Smooth muscle cell (in vitro differentiated cells): Measurements from ENCODE around the gene GLP2R. TPM values are rescaled to one million over a fixed set of nuclear protein-coding genes. Genes with fewer than 3 reads are reported as not detected.

Experiments
- DNase-seq: peaks from one replicate; lab custom pipeline; 2025; ENCODE audit not compliant: unreplicated experiment; lab: John Stamatoyannopoulos, UW
- H2AFZ ChIP-seq: fragments of 200-600 bp; sonication (generic); 2 replicates; pipeline ENCODE4 v1.6.0; 2016; ENCODE audit warnings: antibody characterized with exemption, low read depth, mild to moderate bottlenecking
- H3F3A ChIP-seq: fragments of 200-600 bp; sonication (generic); 2 replicates; pipeline ENCODE4 v1.6.0; 2017; ENCODE audit warnings: antibody characterized with exemption, low read depth
- H3K27ac ChIP-seq: fragments of 200-600 bp; sonication (generic); 2 replicates; pipeline ENCODE4 v1.5.1; 2016; ENCODE audit warnings: low read depth, mild to moderate bottlenecking
- H3K27me3 ChIP-seq: fragments of 200-600 bp; sonication (generic); 2 replicates; pipeline ENCODE4 v1.6.1; 2016; ENCODE audit warnings: low read depth, mild to moderate bottlenecking
- H3K36me3 ChIP-seq: fragments of 200-600 bp; sonication (generic); 2 replicates; pipeline ENCODE4 v1.5.1; 2016; ENCODE audit warnings: low read depth
- H3K4me1 ChIP-seq: fragments of 200-600 bp; sonication (generic); 2 replicates; pipeline ENCODE4 v1.5.1; 2016; ENCODE audit warnings: low read depth
- H3K4me2 ChIP-seq: fragments of 200-600 bp; sonication (generic); 2 replicates; pipeline ENCODE4 v1.6.0; 2016; ENCODE audit warnings: mild to moderate bottlenecking
- H3K4me3 ChIP-seq: fragments of 200-600 bp; sonication (generic); 2 replicates; pipeline ENCODE4 v1.5.1; 2016; ENCODE audit warnings: mild to moderate bottlenecking
- H3K79me2 ChIP-seq: fragments of 200-600 bp; sonication (generic); 2 replicates; pipeline ENCODE4 v1.6.0; 2016; ENCODE audit warnings: low read depth, mild to moderate bottlenecking
- H3K9ac ChIP-seq: fragments of 200-600 bp; sonication (generic); 2 replicates; pipeline ENCODE4 v1.6.0; 2016; ENCODE audit warnings: low read depth
- H3K9me3 ChIP-seq: fragments of 200-600 bp; sonication (generic); replicated peaks from 2 replicates; pipeline ENCODE4 v1.5.1; 2016; ENCODE audit warnings: low read depth
- H4K20me1 ChIP-seq: fragments of 200-600 bp; sonication (generic); 2 replicates; pipeline ENCODE4 v1.6.0; 2016; ENCODE audit warnings: low read depth
- WGBS: methylation state at CpG from one replicate; pipeline ENCODE4 v1.1.7; 2016; ENCODE audit warnings: low lambda C conversion rate; 5-methylcytosine and 5-hydroxymethylcytosine counted together
- polyA plus RNA-seq: library from polyadenylated mRNA; unstranded; fragments of >200 nt; fragmentation: Nextera tagmentation; extraction: Ambion mirVana; gene quantifications from 2 replicates; pipeline ENCODE4 v1.2.1, GENCODE V29; 2016
- total RNA-seq: library from RNA; depleted of rRNA; stranded (reverse); fragments of >200 nt; gene quantifications from 2 replicates; pipeline ENCODE4 v1.2.3, GENCODE V29; 2014
- TF ChIP-seq, protein P1 (sequence below): fragments of 200-600 bp; sonication (generic); IDR thresholded peaks from 2 replicates; pipeline ENCODE4 v1.5.1; 2017; ENCODE audit warnings: borderline replicate concordance, mild to moderate bottlenecking, antibody characterized with exemption; ENCODE audit not compliant: insufficient read depth, poor library complexity, severe bottlenecking

GLP2R gene
- total and polyA plus RNA-seq, 2 experiments from 2014 or later = 0.03 to 0.45 TPM

GRCh38 chr17:9937241-9937761 lies 111.6 kb downstream of the GLP2R start:
- no peaks in the 10 kb centered on the region for H3K27me3 ChIP-seq
- TF ChIP-seq, protein P1, sequence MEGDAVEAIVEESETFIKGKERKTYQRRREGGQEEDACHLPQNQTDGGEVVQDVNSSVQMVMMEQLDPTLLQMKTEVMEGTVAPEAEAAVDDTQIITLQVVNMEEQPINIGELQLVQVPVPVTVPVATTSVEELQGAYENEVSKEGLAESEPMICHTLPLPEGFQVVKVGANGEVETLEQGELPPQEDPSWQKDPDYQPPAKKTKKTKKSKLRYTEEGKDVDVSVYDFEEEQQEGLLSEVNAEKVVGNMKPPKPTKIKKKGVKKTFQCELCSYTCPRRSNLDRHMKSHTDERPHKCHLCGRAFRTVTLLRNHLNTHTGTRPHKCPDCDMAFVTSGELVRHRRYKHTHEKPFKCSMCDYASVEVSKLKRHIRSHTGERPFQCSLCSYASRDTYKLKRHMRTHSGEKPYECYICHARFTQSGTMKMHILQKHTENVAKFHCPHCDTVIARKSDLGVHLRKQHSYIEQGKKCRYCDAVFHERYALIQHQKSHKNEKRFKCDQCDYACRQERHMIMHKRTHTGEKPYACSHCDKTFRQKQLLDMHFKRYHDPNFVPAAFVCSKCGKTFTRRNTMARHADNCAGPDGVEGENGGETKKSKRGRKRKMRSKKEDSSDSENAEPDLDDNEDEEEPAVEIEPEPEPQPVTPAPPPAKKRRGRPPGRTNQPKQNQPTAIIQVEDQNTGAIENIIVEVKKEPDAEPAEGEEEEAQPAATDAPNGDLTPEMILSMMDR = no peak
- no peak overlapping the region for H3K4me2 ChIP-seq
- no peak for DNase-seq
- no peaks in the 10 kb centered on the region for H3K4me1 ChIP-seq
- WGBS = 79% methylated on average over 13 of the region's 13 CpGs
- H3F3A ChIP-seq = peaks cover 16% of the 10 kb centered on the region
- peaks cover 23% of the 10 kb centered on the region for H3K36me3 ChIP-seq
- no peak overlapping the region for H3K4me3 ChIP-seq
- H2AFZ ChIP-seq = no peak overlapping the region
- H3K9ac ChIP-seq = no peak overlapping the region
- no peaks in the 10 kb centered on the region for H3K9me3 ChIP-seq
- peaks cover 42% of the 10 kb centered on the region for H4K20me1 ChIP-seq
- H3K79me2 ChIP-seq = no peaks in the 10 kb centered on the region
- H3K27ac ChIP-seq = peak overlapping the region; percentile 78

DNA sequence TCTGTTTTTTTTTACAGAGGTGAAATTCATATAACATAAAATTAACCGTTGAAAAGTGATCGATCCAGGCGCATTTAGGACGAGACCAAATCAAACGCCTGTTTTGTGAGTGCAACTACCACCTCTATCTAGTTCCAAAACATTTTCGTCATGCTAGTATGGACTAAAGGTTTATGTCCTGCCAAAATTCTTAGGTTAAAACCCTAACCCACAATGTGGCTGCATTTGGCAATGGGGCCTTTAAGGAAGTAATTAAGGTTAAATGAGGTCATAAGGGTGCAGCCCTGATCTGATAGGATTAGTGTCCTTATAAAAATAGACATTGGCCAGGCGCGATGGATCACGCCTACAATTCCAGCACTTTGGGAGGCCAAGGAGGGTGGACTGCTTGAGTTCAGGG lies 112.2 kb downstream of the GLP2R start:
- Histone ChIP-seq H3K27ac (no peak overlapping the region), H3K4me2 (no peak overlapping the region)
- 86% methylated on average over 9 of the region's 9 CpGs for WGBS

DNA sequence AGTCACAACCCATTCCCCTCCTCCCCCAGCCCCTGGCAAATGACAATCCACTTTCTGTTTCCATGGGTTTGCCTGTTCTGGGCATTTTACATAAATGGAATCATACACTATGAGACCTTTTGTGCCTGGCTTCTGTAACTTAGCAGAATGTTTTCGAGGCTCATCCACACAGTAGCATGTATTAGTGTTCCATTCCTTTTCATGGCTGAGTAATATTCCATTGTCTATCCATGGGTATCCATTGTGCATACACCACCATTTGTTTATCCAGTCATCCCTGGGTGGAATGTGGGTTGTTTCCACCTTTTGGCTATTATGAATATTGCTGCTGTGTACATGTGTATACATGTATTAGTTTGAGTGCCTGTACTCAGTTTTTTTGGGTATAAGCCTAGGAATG lies 113.0 kb downstream of the GLP2R start:
- Histone ChIP-seq H3K4me3 (no peak overlapping the region), H3K4me2 (no peak overlapping the region), H2AFZ (no peak overlapping the region), H3K9me3 (no peaks in the 10 kb centered on the region), H3F3A (peaks cover 16% of the 10 kb centered on the region), H3K27me3 (no peaks in the 10 kb centered on the region), H3K36me3 (peaks cover 23% of the 10 kb centered on the region), H3K27ac (no peak overlapping the region), H3K9ac (no peak overlapping the region), H3K4me1 (no peaks in the 10 kb centered on the region), H4K20me1 (peaks cover 49% of the 10 kb centered on the region), H3K79me2 (no peaks in the 10 kb centered on the region)
- WGBS = 93% methylated on average over 1 of the region's 1 CpG
- TF ChIP-seq, protein P1 = no peak
- DNase-seq = no peak

More for the DNA sequence above, 112.2 kb downstream of the GLP2R start:
- DNase-seq = no peak
- H3K27me3 ChIP-seq = no peaks in the 10 kb centered on the region
- H3K4me3 ChIP-seq = no peak overlapping the region
- TF ChIP-seq, protein P1 = no peak
- H3F3A ChIP-seq = peaks cover 16% of the 10 kb centered on the region
- no peak overlapping the region for H3K9ac ChIP-seq
- H4K20me1 ChIP-seq = peaks cover 42% of the 10 kb centered on the region
- no peak overlapping the region for H2AFZ ChIP-seq
- no peaks in the 10 kb centered on the region for H3K9me3 ChIP-seq
- H3K36me3 ChIP-seq = peaks cover 23% of the 10 kb centered on the region
- no peaks in the 10 kb centered on the region for H3K4me1 ChIP-seq
- no peaks in the 10 kb centered on the region for H3K79me2 ChIP-seq

GRCh38 chr17:9940841-9941240 lies 115.1 kb downstream of the GLP2R start:
- Histone ChIP-seq H4K20me1 (peaks cover 61% of the 10 kb centered on the region), H3K9me3 (no peaks in the 10 kb centered on the region), H3K36me3 (peaks cover 23% of the 10 kb centered on the region), H3K4me2 (no peak overlapping the region), H3K4me3 (no peak overlapping the region), H3K27ac (no peak overlapping the region), H2AFZ (no peak overlapping the region), H3K79me2 (no peaks in the 10 kb centered on the region), H3K9ac (no peak overlapping the region), H3K27me3 (no peaks in the 10 kb centered on the region), H3K4me1 (no peaks in the 10 kb centered on the region), H3F3A (peaks cover 16% of the 10 kb centered on the region)
- TF ChIP-seq, protein P1 = no peak
- DNase-seq = no peak
- whole genome bisulfite sequencing = 97% methylated on average over 9 of the region's 9 CpGs
